ENCODE data around the gene ZBTB46.

Gene ZBTB46

GRCh38 chr20:63703471-63703975, 127.5 kb downstream of the ZBTB46 start:
- no peak for TF ChIP-seq POLR2A (IDR thresholded peaks at IDR 0.05; ENCODE audit: low read depth, low read length)
- FAIRE-seq, result no peak
- DNase-seq (ENCODE audit: insufficient read length, low spot score), result no peak

DNA sequence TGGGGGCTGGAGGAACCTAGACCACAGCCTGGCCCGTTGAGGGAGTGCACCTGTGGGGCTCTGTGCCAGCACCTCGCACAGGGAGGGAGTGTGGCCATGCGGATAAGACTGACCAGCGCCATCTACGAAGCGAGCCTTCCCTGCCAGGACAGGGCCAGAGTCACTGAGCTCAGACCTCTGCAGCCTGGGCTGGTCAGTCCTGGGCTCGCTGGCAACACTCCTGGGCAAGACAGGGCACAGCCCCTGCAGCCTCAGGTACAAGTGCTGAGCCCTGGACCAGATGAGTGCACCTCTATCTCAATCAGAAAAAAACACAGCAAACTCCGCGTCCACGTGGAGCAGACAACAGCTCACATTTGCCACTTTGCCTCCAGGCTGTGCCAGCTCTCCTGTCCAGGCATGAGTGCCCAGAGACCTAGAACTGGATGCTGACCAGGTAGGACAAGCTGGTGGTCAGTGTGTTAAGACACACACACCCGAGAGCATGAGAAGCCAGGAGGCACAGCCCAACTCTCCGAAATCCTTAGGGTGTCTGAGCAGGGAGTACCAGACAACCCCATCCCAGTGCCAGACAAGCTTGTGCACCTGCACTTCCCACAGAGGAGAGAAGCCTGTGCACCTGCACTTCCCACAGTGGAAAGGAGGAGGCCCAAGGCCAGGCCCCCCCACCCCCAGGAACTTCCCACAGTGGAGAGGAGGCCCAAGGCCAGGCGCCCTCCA, 128.2 kb downstream of the ZBTB46 start:
- FAIRE-seq (no peak), DNase-seq (ENCODE audit: insufficient read length, low spot score) (no peak)
- no peak for TF ChIP-seq POLR2A (IDR thresholded peaks at IDR 0.05; ENCODE audit: low read depth, low read length)

DNA sequence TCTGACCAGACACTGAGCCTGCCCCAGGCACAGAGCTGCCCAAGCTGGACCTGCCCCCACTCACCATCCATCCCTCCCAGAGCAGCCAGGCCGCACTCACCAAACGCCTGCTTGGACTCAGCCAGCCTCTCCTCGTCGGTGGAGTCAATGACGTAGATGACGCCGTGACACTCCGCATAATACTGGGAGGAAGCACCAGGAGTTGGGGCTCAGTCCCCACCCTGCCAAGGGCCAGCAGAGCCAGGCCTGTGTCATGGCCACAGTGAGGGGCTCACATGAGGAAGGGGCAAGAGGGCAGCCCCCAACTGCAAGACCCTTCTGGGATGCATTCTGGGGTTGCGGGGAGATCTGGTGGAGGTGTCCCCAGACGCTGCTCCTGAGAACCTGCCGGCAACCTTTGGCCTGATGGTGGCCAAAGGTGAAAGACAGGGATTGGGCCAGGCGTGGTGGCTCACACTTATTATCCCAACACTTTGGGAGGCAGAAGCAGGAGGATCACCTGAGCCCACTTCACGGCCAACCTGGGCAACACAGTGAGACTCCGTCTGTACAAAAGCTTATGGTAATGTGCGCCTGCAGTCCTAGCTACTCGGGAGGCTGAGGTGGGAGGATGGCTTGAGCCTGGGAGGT, 128.9 kb downstream of the ZBTB46 start:
- DNase-seq (ENCODE audit: insufficient read length, low spot score) (no peak), FAIRE-seq (no peak)
- no peak for TF ChIP-seq POLR2A (IDR thresholded peaks at IDR 0.05; ENCODE audit: low read depth, low read length)

- 0 out of 2 replicates have a peak, but pooled peaks have one; percentile 33 for TF ChIP-seq POLR2A (IDR thresholded peaks at IDR 0.05; ENCODE audit: low read depth, low read length)
- FAIRE-seq (no peak), DNase-seq (ENCODE audit: insufficient read length, low spot score) (peak; percentile 45)
Observed at GRCh38 chr20:63701329-63702035, 129.6 kb downstream of the ZBTB46 start.

GRCh38 chr20:63701051-63701328, 130.1 kb downstream of the ZBTB46 start:
- FAIRE-seq (no peak), DNase-seq (ENCODE audit: insufficient read length, low spot score) (no peak)
- TF ChIP-seq POLR2A (IDR thresholded peaks at IDR 0.05; ENCODE audit: low read depth, low read length), result no peak

DNA sequence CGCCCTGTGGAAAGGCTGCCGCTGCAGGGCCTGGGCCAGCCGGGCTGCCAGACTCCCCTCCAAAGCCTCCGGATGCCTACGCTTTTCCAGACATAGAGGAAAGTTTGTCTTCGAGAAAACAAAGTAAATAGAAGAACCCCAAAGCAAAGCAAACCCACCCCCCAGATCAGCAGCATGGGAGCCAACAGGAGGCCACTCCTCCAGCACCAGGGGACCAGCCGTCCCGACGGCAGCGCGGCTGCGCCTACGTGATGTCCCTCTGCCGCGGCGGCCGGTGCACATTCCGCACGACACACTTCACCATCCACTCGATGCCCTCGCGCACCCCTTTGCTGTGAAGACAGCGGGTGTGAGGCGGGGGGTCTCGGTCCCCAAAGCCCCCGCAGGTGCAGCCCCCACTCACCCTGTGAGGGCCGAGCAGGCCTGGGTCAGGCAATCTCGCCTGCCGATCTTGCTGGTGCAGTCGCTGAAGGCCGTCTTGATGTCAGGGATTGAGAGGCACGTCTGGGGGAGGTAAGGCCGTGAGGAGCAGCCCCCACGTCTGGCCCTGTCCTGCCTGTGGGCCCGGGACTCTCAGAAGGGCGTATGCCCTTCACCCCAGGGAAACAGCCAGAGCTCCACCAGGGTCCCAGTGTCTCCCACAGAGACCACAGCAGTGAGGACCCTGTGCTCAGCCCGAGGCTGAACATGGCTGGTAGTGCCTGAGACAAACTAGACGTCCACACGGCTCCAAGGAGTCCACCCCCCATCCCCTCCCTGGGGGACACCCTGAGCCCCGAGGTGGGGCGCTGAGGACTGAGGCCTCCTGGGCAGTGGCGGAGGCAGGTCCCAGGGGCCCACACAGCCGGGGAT, 130.6 kb downstream of the ZBTB46 start:
- FAIRE-seq (no peak), DNase-seq (ENCODE audit: insufficient read length, low spot score) (no peak)
- no peak for TF ChIP-seq POLR2A (IDR thresholded peaks at IDR 0.05; ENCODE audit: low read depth, low read length)

- no peak for TF ChIP-seq POLR2A (IDR thresholded peaks at IDR 0.05; ENCODE audit: low read depth, low read length)
- peak; percentile 31 for DNase-seq (ENCODE audit: insufficient read length, low spot score)
Observed at GRCh38 chr20:63699466-63700198, 131.4 kb downstream of the ZBTB46 start.

GRCh38 chr20:63698739-63699465, 132.2 kb downstream of the ZBTB46 start:
- FAIRE-seq, result no peak
- no peak for TF ChIP-seq POLR2A (IDR thresholded peaks at IDR 0.05; ENCODE audit: low read depth, low read length)
- peak; percentile 96 for DNase-seq (ENCODE audit: insufficient read length, low spot score)

More at GRCh38 chr20:63699466-63700198, 131.4 kb downstream of the ZBTB46 start:
- no peak for FAIRE-seq

DNA sequence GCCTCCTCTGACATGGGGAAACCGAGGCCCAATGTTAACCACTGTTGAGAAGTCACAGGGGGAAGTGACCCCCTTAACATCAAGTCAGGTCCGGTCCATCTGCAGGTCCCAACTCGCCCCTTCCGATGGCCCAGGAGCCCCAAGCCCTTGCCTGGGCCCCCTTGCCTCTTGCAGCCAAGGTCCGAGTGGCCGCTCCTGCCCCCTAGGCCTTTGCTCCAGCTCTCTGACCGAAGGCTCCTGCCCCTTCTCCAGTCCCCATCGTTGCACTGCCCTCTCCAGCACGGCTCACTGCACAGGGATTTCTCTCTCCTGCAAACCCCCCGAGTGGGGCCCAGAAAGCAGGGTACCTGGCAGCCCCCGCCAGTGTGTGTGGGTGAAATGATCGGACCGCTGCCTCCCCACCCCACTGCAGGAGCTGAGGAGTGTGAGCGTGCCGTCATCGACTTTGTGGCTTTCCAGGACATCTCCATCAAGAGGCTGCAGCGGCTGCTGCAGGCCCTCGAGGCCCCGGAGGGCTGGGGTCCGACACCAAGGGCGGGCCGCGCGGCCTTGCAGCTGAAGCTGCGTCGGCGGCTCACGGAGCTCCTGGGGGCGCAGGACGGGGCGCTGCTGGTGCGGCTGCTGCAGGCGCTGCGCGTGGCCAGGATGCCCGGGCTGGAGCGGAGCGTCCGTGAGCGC, 133.1 kb downstream of the ZBTB46 start:
- TF ChIP-seq POLR2A (IDR thresholded peaks at IDR 0.05; ENCODE audit: low read depth, low read length), result no peak
- FAIRE-seq (no peak), DNase-seq (ENCODE audit: insufficient read length, low spot score) (no peak)

DNA sequence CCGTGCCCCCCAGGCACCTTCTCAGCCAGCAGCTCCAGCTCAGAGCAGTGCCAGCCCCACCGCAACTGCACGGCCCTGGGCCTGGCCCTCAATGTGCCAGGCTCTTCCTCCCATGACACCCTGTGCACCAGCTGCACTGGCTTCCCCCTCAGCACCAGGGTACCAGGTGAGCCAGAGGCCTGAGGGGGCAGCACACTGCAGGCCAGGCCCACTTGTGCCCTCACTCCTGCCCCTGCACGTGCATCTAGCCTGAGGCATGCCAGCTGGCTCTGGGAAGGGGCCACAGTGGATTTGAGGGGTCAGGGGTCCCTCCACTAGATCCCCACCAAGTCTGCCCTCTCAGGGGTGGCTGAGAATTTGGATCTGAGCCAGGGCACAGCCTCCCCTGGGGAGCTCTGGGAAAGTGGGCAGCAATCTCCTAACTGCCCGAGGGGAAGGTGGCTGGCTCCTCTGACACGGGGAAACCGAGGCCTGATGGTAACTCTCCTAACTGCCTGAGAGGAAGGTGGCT, 133.7 kb downstream of the ZBTB46 start:
- DNase-seq (ENCODE audit: insufficient read length, low spot score) (peak; percentile 38), FAIRE-seq (no peak)
- TF ChIP-seq POLR2A (IDR thresholded peaks at IDR 0.05; ENCODE audit: low read depth, low read length), result no peak

GRCh38 chr20:63696628-63697356, 134.3 kb downstream of the ZBTB46 start, which contains the start of gene TNFRSF6B:
TSS of gene TNFRSF6B (plus strand) at chr20:63696652. CDS start at chr20:63696768, 116 bp downstream.
- DNase-seq (ENCODE audit: insufficient read length, low spot score) (no peak), FAIRE-seq (no peak)
- TF ChIP-seq POLR2A (IDR thresholded peaks at IDR 0.05; ENCODE audit: low read depth, low read length), result no peak; the same call in 1 of the 2 replicates

All from H54 (cell line).